GM23338 (cell line): Measurements from ENCODE around the gene VENTX.

Experiments used
- CREB1 ChIP-seq: fragments of 250-450 bp; sonication (Bioruptor Pico); IDR thresholded peaks from 2 replicates; pipeline ENCODE4 v1.5.0; 2020; ENCODE audit warnings: low read depth, mild to moderate bottlenecking, moderate library complexity
- EZH2 ChIP-seq: fragments of 200-600 bp; sonication (generic); IDR thresholded peaks from one replicate; pipeline ENCODE4 v1.8.0; 2017; ENCODE audit warnings: antibody characterized with exemption, mild to moderate bottlenecking, low read depth; ENCODE audit not compliant: unreplicated experiment
- EZH2phosphoT487 ChIP-seq: fragments of 200-600 bp; sonication (generic); IDR thresholded peaks from one replicate; pipeline ENCODE4 v1.8.1; 2018; ENCODE audit warnings: antibody characterized with exemption; ENCODE audit not compliant: unreplicated experiment
- JUNB ChIP-seq: IDR thresholded peaks from one replicate; pipeline ENCODE4 v1.6.1; 2016; ENCODE audit warnings: antibody characterized with exemption; ENCODE audit not compliant: unreplicated experiment
- NANOG ChIP-seq: IDR thresholded peaks from 2 replicates; pipeline ENCODE4 v1.6.1; 2016; ENCODE audit warnings: antibody characterized with exemption, borderline replicate concordance
- POLR2AphosphoS5 ChIP-seq: IDR thresholded peaks from 2 replicates; pipeline ENCODE4 v1.6.1; 2016; ENCODE audit warnings: antibody characterized with exemption, low read depth
- ZNF114 ChIP-seq: fragments of 250-450 bp; sonication (Bioruptor Pico); IDR thresholded peaks from 2 replicates; pipeline ENCODE4 v1.5.0; 2020; ENCODE audit warnings: mild to moderate bottlenecking, moderate library complexity
- TF ChIP-seq, protein P1 (sequence below), 2 experiments: fragments of 200-600 bp in 1 of 2; sonication (generic) in 1 of 2; conservative IDR thresholded peaks; 2 replicates each; pipeline versions ENCODE4 v1.5.1 to v1.6.1; 2016 to 2017; ENCODE audit warnings: antibody characterized with exemption in 2 of 2, low read depth in 2 of 2, mild to moderate bottlenecking in 2 of 2, moderate library complexity in 1 of 2
- TF ChIP-seq, protein P2 (sequence below): IDR thresholded peaks from one replicate; pipeline ENCODE4 v1.6.1; 2018; ENCODE audit warnings: antibody characterized with exemption; ENCODE audit not compliant: unreplicated experiment
- TF ChIP-seq, protein P3 (sequence below): IDR thresholded peaks from 2 replicates; pipeline ENCODE4 v1.6.1; 2016; ENCODE audit warnings: antibody characterized with exemption

DNA sequence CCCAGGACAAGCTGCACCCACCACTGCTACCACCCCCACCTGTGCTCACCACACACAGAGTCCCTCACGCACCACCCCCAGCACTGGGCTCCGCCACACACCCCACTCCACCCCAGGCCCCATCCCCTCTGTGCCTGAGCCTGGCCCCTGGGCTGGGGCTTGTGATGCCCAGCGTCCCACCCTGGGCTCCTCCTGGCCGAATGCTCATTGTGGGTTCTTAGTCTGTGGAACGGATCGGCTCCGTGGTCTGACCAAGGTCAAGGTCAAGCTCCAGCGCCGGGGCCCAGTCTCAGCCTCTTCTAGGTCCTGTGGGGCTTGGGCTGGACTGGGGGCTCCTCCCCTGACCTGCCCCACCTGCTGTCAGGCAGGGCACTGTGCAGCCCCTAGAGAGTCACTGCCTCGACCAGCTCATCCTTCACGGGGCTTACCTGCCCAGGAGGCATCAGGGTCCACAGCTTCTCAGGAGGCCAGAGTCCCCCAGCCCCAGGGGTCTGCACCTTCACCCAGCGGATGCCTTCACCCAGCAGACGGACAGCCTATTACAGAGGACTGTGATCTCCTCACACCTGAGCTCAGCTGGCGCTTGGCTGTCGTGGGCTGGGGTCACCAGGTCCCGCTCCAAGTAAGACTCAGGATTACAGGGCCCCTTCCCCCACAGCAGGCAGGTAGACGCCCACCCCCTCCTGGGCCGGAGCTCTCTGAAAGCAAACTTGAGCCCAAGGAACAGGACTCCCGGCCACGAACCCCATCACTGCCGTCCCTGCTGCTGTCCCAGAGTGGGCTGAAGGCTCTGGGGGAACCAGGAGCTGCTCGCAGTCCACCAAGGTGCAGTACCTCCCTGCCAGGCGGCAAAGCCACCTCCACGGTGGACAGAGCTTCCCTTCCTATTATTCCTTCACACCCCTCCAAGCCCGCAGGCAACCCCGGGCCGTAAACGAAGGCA, 22.9 kb upstream of the VENTX start:
- TF ChIP-seq, protein P1, sequence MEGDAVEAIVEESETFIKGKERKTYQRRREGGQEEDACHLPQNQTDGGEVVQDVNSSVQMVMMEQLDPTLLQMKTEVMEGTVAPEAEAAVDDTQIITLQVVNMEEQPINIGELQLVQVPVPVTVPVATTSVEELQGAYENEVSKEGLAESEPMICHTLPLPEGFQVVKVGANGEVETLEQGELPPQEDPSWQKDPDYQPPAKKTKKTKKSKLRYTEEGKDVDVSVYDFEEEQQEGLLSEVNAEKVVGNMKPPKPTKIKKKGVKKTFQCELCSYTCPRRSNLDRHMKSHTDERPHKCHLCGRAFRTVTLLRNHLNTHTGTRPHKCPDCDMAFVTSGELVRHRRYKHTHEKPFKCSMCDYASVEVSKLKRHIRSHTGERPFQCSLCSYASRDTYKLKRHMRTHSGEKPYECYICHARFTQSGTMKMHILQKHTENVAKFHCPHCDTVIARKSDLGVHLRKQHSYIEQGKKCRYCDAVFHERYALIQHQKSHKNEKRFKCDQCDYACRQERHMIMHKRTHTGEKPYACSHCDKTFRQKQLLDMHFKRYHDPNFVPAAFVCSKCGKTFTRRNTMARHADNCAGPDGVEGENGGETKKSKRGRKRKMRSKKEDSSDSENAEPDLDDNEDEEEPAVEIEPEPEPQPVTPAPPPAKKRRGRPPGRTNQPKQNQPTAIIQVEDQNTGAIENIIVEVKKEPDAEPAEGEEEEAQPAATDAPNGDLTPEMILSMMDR (conservative IDR thresholded peaks at IDR 0.05; ENCODE audit: low read depth in 2 of 2), result no peak
- TF ChIP-seq EZH2, result no peak
- TF ChIP-seq CREB1 (CRISPR knock-in tag), result no peak
- no peak for TF ChIP-seq ZNF114 (CRISPR knock-in tag)
- no peak for TF ChIP-seq EZH2phosphoT487
- TF ChIP-seq JUNB, result no peak
- TF ChIP-seq POLR2AphosphoS5, result no peak
- TF ChIP-seq, protein P2, sequence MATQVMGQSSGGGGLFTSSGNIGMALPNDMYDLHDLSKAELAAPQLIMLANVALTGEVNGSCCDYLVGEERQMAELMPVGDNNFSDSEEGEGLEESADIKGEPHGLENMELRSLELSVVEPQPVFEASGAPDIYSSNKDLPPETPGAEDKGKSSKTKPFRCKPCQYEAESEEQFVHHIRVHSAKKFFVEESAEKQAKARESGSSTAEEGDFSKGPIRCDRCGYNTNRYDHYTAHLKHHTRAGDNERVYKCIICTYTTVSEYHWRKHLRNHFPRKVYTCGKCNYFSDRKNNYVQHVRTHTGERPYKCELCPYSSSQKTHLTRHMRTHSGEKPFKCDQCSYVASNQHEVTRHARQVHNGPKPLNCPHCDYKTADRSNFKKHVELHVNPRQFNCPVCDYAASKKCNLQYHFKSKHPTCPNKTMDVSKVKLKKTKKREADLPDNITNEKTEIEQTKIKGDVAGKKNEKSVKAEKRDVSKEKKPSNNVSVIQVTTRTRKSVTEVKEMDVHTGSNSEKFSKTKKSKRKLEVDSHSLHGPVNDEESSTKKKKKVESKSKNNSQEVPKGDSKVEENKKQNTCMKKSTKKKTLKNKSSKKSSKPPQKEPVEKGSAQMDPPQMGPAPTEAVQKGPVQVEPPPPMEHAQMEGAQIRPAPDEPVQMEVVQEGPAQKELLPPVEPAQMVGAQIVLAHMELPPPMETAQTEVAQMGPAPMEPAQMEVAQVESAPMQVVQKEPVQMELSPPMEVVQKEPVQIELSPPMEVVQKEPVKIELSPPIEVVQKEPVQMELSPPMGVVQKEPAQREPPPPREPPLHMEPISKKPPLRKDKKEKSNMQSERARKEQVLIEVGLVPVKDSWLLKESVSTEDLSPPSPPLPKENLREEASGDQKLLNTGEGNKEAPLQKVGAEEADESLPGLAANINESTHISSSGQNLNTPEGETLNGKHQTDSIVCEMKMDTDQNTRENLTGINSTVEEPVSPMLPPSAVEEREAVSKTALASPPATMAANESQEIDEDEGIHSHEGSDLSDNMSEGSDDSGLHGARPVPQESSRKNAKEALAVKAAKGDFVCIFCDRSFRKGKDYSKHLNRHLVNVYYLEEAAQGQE, result no peak
- TF ChIP-seq NANOG, result no peak
- TF ChIP-seq, protein P3, sequence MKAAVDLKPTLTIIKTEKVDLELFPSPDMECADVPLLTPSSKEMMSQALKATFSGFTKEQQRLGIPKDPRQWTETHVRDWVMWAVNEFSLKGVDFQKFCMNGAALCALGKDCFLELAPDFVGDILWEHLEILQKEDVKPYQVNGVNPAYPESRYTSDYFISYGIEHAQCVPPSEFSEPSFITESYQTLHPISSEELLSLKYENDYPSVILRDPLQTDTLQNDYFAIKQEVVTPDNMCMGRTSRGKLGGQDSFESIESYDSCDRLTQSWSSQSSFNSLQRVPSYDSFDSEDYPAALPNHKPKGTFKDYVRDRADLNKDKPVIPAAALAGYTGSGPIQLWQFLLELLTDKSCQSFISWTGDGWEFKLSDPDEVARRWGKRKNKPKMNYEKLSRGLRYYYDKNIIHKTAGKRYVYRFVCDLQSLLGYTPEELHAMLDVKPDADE, result no peak
